Dedifferentiated amniotic fluid mesenchymal stem cell (primary cell): ENCODE data around the gene CSMD2.
"Not testable (repeated sequence)": the region's sequence is repeated elsewhere in the genome, so short reads cannot be mapped to it uniquely, and the experiment has no call there.

ENCODE experiments used
- DNase-seq: peaks from one replicate; pipeline ENCODE4 v3.0.0-alpha.2; 2016; ENCODE audit errors: extremely low spot score

The CSMD2 gene

DNA sequence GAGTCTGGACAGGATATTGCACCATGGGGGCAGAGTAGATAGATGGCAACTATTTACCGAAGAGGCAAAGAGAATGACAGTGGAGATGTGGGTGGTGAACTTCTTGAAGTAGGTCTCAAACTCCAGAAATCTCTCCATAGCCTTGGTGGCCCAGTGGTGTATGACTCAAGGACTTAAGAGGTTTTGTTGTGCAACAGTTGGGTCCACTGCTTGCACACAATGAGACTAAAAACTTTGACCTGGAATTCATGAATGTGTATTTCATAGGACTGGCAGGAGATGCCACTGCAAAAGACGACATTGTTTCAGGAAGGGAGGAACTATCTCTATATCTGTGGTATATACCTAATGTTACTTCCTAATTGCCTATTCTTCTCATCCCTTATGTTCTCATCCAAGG is 616.7 kb downstream of the CSMD2 start:
- no peak for DNase-seq

DNA sequence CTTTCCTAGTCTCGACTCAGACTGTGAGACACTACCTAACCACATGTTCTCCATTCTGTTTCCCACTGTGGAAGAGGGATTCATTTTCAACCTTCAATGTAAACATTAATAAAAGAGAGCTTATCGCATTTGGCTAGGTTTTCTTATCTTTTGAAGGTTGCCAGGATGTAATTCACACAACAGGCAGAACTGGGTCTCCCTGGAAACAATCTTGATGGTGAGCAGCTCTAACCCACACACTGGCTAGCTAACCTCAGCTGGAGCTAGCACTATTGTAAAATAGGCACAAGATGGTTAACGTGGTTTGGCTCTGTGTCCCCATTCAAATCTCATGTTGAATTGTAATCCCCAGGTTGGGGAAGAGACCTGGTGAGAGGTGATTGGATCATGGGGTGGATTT is 617.5 kb downstream of the CSMD2 start:
- DNase-seq = no peak

DNA sequence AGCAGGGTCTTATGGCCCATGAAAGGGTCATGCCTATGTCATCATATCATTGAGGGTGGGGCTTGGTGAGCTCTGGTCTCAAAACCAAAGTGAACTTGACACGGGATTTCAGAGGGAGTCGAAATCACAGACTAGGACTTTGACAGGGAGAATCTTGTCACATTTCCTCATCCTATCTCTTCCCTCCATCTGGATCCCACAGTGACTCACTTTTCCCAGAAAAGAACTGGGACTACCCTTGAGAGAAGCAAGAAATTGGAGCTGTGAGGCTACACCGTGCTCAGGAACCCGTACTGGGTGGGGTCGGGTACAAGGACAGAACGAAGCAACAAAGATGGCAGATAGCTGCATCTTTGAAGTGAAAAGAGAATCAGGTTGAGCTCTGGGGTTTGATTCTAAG is 623.1 kb downstream of the CSMD2 start:
- DNase-seq = no peak

DNA sequence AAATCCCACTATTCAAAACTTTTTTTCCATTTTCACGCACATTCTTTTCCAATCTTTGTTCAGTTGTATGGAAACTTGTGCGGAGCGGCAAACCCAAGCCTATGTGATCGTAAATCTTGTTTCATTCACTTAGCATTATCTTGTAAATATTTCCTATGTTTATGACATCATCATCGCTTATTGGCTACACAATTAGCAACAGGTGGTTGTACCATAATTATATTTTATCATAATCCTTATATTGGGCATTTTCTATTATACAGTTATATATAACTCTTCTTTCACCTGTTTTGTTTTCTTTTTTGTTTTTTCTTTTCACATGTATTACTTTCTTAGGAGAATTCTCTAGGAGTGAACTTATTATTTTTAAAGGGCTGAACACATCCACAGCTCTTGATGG is 627.1 kb downstream of the CSMD2 start:
- no peak for DNase-seq

DNA sequence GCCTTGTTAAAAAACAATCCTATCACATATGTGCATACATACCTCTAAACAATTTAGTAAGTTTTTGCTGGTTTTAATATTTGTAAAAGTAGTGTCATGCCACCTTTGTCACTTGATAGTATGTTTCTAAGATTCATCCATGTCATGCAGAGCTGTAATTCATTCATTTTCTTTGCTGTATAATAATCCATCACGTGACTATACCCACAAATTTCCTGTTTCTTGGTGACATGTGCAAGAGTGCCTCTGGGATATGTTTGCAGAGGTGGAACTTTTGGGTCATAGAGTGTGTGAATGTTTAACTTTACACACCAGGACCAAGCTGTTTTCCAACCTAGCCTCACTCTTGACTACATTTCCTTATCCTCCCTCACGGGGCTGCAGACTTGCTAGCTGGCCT is 629.7 kb downstream of the CSMD2 start:
- no peak for DNase-seq

DNA sequence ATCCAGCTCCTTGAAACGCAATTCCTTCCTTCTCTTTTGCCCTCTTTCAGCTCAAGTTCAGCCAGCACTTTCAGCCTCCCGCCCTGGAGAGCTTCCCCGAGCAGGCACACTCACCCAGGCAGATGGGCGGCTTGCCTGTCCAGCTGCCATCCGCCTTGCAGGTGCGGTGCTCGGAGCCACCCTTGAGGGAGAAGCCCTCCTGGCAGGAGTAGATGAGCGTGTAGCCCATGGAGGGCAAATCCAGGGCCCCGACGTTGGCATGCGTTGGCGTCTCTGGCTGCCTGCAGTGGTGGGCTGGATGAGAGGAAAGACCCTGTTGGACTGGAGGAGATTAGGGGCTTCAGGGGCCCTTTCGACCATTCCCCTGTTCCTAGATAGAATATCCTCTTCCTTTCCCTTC is 632.1 kb downstream of the CSMD2 start:
- no peak for DNase-seq

DNA sequence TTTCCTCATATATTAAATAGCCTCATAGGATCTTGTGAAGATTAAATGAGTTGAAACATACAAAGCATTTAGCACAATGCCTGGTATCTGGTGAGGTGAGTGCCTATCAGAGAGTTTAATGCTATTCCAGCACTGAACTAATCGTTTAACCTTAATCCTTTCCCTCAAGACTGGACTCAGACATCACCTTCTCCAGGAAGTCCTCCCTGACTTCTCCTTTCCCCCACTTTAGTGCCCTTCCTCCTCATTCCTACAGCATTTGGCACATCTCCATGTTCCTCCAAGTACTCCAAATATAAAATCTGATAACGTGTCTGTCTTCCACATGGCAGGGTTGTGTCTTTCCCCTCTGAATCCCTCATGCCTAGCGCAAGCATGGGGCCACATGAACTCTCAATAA is 632.8 kb downstream of the CSMD2 start:
- DNase-seq = no peak

DNA sequence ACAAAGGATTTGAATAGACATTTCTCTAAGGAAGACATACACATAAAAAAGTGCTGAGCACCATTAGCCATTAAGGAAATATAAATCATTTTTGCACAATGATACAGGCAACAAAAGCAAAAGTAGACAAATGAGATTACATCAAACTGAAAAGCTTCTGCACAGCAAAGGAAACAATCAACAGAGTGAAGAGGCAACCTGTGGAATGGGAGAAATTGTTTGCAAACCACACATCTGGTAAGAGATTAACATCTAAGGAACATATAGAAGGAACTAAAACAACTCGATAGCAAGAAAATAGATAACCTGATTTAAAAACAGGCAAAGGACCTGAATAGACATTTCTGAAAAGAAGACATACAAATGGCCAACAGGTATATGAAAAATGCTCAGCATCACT is 635.1 kb downstream of the CSMD2 start:
- no peak for DNase-seq

DNA sequence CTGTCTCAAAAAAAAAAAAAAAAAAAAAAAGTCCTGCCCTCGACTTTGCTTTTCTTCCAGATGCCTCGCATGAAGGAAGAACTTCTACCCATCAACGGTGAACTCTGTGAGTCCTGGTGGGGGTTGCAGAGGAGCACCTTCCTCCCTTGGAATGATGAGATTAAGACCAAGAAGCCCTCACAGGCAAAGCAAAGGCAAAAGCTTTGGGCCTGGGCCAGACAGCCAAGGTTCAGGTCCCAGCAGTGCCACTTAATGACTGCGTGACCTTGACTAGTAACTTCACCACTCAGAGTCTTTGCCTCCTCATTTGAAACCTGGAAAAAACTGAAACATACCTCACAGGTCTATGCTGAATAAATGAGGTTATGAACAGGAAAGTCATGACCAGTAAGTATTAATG is 637.1 kb downstream of the CSMD2 start:
- no peak for DNase-seq

DNA sequence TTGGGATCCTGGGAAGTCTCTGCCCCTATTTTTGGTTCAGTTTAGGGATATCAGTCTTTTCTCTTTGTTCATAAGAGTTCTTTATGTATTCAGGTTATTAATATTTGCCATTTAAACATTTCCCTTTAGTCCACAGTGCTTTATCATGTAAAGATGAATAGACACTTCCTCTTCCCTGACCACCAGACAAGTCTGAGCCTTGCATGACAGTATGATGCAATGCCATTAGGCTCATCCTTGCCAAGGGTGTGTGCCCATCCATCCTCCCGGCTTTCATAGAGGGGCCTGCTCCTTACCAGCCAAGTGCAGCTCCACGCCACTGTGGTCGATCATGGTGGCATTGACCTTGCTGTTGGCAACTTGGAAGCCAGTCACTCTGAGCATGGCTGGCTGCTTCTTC is 640.4 kb downstream of the CSMD2 start:
- DNase-seq = no peak

DNA sequence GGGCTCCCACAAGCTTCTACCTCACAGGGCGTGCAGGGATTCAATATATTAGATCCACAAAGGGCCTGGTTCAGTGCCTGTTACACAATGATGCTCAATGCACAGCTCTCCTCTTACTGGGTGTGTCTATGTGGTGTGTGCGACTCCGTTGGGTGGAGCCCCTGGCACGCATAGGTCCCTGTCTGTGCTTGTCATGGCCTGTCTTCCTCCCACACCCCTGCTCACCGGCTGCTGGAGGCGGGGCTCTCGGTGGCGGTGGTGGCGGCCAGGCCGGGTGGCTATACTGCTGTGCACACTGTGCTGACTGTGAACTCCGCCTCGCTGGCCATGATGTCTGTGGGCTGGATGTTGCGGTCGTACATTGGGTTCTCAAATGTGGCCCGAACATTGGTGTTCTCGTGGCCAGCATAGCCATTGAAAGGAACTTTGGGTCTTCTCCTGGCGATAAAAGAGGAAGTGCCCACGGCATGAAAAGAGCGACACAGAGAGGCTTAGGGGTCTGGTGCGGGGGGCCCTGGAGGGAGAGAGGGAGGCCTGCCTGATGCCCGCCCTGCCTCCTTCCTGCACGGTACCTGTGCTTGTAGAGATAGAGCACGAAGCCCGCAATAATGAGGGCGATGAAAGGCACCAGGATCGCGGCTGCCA is 645.7 kb downstream of the CSMD2 start:
- no peak for DNase-seq

DNA sequence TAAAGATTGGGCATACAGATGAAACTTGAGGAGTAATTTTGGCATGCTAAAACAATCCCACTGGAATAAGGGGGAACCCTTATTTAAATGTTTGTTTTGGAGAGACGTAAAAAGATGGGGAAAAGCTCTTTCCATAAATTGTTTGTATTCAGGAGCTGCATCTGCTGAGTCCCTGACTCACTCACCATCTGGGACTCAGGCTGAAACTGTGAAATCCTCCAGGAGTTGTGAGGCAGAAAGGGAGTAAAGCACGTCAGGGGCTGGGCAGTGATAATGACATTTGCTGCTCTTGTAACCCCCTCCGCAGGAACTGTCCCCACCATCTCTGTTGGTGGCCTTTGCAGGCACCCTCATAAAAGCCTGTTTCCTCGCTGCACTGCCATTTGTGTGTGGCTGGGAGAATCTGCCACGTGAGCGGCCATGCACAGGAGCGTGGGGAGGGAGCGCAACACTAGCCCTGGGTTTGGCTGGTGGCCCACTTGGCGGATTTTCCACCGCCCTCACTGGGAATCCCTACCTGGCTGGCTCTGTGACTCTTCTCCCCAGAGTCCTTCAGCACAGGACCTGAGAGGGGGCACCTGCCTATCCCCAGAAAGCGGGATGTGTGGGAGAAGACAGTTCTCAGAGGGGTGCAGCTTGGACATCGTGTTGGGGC is 647.3 kb downstream of the CSMD2 start:
- no peak for DNase-seq

DNA sequence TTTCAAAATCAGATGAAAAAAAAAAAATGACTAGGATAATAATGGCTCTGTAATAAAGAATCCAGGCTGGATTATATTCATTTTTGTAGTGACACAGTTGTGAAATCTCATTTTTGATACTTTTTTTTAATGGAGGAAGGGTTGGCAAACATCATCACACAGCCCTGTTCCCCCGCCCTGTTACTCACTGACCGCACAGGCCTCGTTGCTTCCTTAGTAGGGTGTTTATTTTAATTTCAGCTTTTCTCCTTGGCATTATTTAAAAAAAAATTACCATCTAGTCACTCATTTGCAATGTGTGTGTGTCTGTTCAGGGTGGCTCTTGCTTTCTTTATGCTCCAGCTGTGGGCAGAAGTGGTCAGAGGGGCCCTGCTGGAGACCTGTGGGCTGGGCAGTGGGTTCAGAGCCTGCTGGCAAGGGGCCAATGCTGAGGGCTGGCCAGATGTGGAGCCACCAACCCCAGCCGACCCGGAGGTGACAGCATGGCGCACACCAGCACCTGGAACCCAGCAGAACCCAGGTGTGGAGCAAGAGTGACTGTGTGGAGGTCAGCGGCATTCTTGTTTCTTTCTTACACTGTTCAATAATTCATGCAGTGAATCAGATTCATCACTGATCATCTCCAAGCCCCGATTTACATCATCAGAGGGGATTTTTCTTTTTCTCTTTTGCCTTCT is 648.0 kb downstream of the CSMD2 start:
- DNase-seq = no peak

DNA sequence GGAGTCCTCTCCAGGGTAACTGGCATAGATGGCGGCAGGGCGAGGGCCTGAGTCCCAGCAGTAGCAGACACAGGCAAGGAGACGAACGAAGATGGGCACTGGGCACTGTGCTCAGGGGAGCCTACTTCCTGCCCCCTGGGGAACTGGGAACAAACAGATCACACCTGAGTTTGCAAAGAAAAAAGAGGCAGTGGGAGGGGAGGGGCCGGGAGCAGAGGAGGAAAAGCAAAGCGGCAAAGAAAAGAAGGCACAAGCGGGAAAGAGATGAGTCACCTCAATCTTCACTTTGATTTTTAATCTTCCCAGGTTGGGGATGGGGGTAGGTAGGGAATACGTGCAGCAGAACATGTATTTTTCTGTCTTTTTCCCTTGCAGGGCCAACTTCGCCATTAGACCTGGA is 648.6 kb downstream of the CSMD2 start:
- DNase-seq = no peak

DNA sequence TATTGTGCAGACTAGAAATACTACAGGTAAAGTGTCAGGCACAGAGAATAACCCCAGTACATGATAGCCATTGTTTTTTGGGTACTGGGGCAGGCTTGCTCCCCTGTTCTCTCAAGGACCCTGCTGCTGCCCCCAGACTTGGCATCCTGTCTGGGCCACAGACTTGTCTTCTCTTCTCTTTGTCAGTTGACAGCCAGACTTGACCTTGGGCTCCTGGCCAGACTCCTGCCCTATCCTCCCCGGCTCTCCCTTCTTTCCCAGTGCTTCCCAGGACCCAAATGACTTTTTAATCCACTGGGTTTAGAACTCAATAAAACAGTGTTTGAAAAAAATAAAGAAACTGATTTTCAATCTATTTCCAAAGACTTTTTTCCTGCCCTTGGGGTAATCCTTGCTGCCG is 649.4 kb downstream of the CSMD2 start:
- DNase-seq = no peak

DNA sequence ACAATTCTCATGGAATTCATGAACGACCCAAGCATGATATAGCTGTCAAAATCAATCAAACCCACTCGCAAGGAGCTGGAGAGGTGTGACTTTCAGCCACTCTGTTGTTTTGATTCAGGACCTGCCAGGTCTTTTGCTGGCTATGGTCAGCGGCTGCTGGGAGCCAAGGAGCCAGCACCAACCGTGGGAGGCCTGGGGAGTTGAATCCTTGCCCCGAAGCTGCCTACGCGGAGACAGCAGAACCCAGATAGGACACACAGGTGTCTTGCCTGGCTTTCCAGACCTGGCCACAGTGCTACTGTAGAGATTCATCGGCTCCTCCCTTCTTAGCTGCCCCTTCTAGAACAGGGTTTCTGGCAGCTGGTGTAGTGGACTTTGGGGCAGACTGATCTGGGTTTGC is 649.9 kb downstream of the CSMD2 start:
- no peak for DNase-seq

DNA sequence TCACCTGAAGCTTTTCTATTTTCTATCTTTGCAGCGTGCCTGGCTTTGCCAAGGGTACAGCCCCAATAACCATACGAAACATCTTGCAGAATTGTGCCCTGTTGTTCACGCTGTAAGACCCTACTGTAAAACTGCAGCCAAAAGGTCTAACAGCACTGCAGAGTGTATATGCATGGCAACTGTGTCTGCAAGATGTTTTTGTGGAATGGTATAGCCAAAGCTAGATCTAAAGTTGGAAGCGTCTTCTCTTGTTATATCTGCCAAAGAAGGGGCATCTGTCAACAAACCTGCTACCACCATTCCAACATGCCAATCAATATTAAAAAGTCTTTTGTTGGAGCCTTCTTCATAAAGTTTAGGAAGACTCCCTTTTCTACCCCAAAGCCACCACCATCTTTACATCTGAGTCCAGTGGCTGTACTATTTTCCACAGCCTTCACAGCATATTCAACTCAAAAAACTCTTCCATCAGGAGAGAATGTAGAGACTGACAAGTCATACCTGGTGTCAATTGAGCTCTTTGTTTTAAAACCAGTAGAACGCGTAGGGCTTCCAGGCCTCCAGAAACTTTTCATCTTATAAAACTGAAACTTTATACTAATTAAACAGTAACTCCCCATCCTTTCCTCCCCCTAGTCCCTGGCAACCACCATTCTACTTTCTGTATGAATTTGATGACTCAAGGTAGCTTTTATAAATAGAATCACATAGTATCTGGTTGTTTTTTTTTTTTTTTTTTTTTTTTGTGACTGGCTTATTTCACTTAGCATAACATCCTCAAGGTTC is 652.6 kb downstream of the CSMD2 start:
- no peak for DNase-seq

DNA sequence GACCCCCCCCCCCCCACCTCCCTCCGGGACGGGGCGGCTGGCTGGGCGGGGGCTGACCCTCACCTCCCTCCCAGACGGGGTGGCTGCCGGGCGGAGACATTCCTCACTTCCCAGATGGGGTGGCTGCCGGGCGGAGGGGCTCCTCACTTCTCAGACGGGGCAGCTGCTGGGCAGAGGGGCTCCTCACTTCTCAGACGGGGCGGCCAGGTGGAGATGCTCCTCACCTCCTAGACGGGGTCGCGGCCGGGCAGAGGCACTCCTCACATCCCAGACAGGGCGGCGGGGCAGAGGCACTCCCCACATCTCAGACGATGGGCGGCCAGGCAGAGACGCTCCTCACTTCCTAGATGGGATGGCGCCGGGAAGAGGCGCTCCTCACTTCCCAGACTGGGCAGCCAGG is 655.8 kb downstream of the CSMD2 start:
- DNase-seq = not testable (repeated sequence)

DNA sequence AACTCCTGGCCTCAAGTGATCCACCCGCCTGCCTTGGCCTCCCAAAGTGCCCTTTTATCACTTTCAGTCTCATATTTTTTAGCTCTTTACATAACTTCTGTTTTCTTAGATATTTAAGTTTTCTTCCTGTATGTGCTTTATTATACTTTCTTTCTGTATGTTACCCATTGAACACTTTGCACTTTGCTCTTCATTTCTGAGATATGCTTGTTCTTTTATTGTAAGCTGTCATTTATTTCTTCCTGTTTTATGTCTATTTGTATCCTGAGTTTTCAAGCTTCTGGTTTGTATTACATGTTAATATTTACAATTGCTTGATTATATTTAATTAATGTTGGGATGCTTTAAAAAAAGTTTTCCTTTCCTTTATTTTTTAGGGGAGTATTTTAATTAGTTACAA is 656.9 kb downstream of the CSMD2 start:
- DNase-seq = no peak

DNA sequence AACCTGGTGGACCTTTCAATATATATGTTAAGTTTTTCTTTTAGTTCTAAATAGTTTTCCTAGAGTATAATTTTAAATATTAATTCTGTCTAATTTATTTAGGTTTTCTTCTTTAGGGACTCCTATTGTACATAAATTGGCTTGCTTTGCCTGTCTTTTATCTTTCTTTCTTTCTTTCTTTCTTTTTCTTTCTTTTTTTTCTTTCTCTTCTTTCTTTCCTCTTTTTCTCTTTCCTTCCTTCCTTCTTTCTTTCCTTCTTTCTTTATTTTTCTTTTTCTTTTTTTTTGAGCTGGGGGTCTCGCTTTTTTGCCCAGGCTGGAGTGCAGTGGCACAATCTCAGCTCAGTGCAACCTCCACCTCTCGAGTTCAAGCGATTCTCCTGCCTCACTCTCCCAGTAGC is 657.4 kb downstream of the CSMD2 start:
- DNase-seq = no peak

DNA sequence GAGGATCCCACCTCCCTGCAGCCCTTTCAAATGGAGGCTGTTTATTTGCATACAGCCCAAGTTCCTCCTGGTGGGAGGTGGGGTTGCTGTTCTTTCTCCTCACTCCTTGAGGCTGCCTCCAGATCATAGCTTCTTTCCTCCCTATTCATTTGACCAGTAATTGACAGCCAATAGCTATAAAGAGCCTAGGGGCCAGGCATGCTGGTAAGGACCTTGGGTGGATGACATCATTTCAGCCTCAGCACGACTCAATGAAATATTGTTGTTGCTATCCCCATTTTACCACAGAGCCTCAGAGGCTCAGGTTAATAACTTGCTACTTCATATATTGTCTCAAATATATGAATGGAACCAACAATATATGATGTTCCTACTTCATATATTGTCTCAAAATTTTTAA is 661.5 kb downstream of the CSMD2 start:
- no peak for DNase-seq

DNA sequence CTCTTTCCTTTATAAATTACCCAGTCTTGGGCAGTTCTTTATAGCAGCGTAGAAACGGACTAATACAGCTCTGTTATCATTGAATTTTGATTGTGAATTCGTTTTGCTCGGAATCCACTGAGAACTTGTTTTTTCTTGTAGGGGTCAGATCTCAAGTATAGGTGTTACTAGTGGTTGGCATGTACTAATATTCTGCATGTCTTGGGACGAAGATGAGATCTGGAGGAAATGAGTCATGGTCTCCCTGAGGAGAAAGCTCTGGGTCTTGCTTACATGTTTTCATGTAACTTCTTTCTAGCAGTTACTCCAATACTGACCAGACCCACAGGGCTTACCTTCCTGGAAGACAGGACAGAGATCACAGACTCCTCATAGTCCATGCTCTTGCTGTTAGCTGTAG is 662.3 kb downstream of the CSMD2 start:
- no peak for DNase-seq

DNA sequence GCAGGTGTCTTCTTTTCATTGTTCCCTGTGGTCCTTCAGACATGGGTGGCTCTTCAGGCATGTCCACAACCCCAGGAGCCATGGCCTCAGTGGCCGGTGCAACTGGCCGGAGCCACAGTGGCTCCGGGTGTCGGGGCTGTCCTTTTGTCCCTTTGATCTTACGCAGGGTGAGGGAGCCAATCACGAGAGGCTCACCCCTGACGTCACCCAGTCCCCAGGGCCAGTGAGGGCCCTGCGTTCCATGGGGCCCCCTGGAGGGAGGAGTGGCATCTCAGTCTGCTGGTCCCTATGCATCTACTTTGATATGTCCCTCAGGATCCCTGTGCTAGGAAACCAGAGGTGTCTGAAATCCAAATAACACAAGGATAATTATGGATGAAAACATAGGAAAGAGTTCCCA is 663.3 kb downstream of the CSMD2 start:
- no peak for DNase-seq
